ENCODE data around the gene TRAPPC1.

GRCh38 chr17:7889166-7889955 lies 42.4 kb downstream of the TRAPPC1 start:
- TF ChIP-seq SIN3A (IDR thresholded peaks at IDR 0.05; ENCODE audit: borderline replicate concordance, insufficient read depth, low read length) (peak; percentile 89; the same call in 1 of the 2 replicates), POLR2AphosphoS5 (IDR thresholded peaks at IDR 0.05; ENCODE audit: low read depth, low read length) (peak; percentile 77), TAF1 (IDR thresholded peaks at IDR 0.05; ENCODE audit: borderline replicate concordance, insufficient read depth, low read length) (no peak), REST (IDR thresholded peaks at IDR 0.05; ENCODE audit: insufficient read depth in 1 of 2, low read depth in 2 of 2, low read length in 2 of 2) (0 out of 4 replicates have a peak, but pooled peaks of 1 of the 2 experiments have one; percentile 13)

All from PFSK-1 (cell line).